ENCODE measurements around the gene SND1. TPM values are rescaled to one million over a fixed set of nuclear protein-coding genes. Genes with fewer than 3 reads are reported as not detected.

Gene SND1
- total RNA-seq, 5 donors from 2014 or later (not counting 1 experiment from before 2014, with no cell fraction given), result 137 to 187 (median 154) TPM

- 92% methylated on average over 1 of the region's 1 CpG for WGBS (ENCODE audit: insufficient coverage)
- Histone ChIP-seq H3K27ac (ENCODE audit: low read length) (no peak overlapping the region), H3K36me3 (ENCODE audit: control insufficient read depth in 2 of 2, extremely low read depth in 1 of 2, insufficient read depth in 1 of 2, low read length in 1 of 2) (no peaks in the 10 kb centered on the region), H3K4me1 (ENCODE audit: control insufficient read depth in 1 of 2, extremely low read depth in 1 of 2, insufficient read depth in 2 of 2, low read length in 2 of 2) (peaks cover 0 to 6% of the 10 kb centered on the region in 2 experiments), H3K9me3 (no peaks in the 10 kb centered on the region), H3K27me3 (replicated peaks in 1 of 2; ENCODE audit: control insufficient read depth in 2 of 2, extremely low read depth in 1 of 2, insufficient read depth in 2 of 2, low read length in 1 of 2) (no peaks in the 10 kb centered on the region), H3K4me3 (ENCODE audit: control insufficient read depth in 1 of 2, extremely low read depth in 1 of 2, low read length in 1 of 2) (no peak overlapping the region)
- H3K9me3 Mint-ChIP-seq, result no peaks in the 10 kb centered on the region
- H3K27me3 Mint-ChIP-seq, result no peaks in the 10 kb centered on the region
- H3K36me3 Mint-ChIP-seq, result peaks cover 20% of the 10 kb centered on the region
- ChIA-PET CTCF (no interaction called here), POLR2A (no interaction called here)
- peaks cover 66 to 78% (median 73%) of the 10 kb centered on the region in 3 donors for H3K4me1 Mint-ChIP-seq
- DNase-seq, result no peak
- ATAC-seq (replicated peaks in 1 of 4), result no peak
- no peak overlapping the region for H3K27ac Mint-ChIP-seq
- H3K4me3 Mint-ChIP-seq, result no peak overlapping the region
These were observed 100.8 kb downstream of the SND1 start for GRCh38 chr7:127752829-127753228.

DNA sequence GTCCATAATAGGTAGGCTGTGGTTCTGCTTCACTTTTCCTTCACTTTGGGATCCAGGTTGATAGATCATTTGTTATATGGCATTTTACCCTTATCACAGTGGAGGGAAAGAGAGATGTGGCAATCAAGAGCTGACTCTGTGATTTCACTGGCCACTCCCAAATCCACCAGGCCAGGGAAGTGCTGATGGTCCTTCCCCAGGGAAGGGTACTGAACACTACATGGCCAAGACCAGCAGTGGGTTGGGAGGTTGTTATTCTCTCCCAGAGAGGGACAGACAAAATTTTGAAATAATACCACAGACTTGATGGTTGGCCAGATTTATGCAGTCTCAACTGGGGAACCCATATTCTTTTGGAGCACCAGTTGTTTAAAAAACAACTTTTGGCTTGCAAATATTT is 102.5 kb downstream of the SND1 start:
- H3K4me3 Mint-ChIP-seq, result no peak overlapping the region
- peaks cover 71 to 81% (median 76%) of the 10 kb centered on the region in 3 donors for H3K4me1 Mint-ChIP-seq
- H3K4me1 ChIP-seq (ENCODE audit: control insufficient read depth in 1 of 2, extremely low read depth in 1 of 2, insufficient read depth in 2 of 2, low read length in 2 of 2), result peaks cover 0 to 6% of the 10 kb centered on the region in 2 experiments
- H3K36me3 ChIP-seq (ENCODE audit: control insufficient read depth in 2 of 2, extremely low read depth in 1 of 2, insufficient read depth in 1 of 2, low read length in 1 of 2), result no peaks in the 10 kb centered on the region
- no peaks in the 10 kb centered on the region for H3K9me3 Mint-ChIP-seq
- DNase-seq (no peak), ATAC-seq (replicated peaks in 1 of 4) (no peak)
- H3K4me3 ChIP-seq (ENCODE audit: control insufficient read depth in 1 of 2, extremely low read depth in 1 of 2, low read length in 1 of 2), result no peak overlapping the region
- H3K36me3 Mint-ChIP-seq, result peaks cover 9% of the 10 kb centered on the region
- no peaks in the 10 kb centered on the region for H3K27me3 Mint-ChIP-seq
- H3K27ac ChIP-seq (ENCODE audit: low read length), result no peak overlapping the region
- no peak overlapping the region for H3K27ac Mint-ChIP-seq
- POLR2A ChIA-PET, result no interaction called here
- CTCF ChIA-PET, result no interaction called here
- H3K9me3 ChIP-seq, result no peaks in the 10 kb centered on the region
- H3K27me3 ChIP-seq (replicated peaks in 1 of 2; ENCODE audit: control insufficient read depth in 2 of 2, extremely low read depth in 1 of 2, insufficient read depth in 2 of 2, low read length in 1 of 2), result no peaks in the 10 kb centered on the region

DNA sequence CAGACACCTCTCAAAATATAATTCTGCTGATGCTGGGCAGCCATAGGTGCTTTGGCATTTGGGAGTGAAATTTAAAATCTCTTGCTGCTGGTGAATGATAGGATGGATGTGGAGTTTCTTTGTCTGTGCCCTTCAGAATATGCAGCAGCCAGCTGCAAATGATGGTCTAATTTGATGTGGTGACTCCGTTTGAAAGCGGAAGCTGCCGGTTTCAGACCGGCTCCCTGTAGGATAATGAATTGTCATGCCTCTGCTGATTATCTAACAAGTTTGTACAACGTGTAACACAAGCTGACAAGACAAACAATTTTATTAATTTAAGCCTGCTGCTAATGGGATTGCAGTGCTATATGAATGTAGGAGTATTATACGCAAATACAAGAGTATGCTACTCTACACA is 103.5 kb downstream of the SND1 start:
- peaks cover 0 to 12% of the 10 kb centered on the region in 2 experiments for H3K4me1 ChIP-seq (ENCODE audit: control insufficient read depth in 1 of 2, extremely low read depth in 1 of 2, insufficient read depth in 2 of 2, low read length in 2 of 2)
- Mint-ChIP-seq H3K36me3 (peaks cover 11% of the 10 kb centered on the region), H3K27ac (no peak overlapping the region), H3K4me1 (peaks cover 74 to 85% (median 78%) of the 10 kb centered on the region in 3 donors), H3K9me3 (no peaks in the 10 kb centered on the region), H3K27me3 (no peaks in the 10 kb centered on the region), H3K4me3 (no peak overlapping the region)
- H3K36me3 ChIP-seq (ENCODE audit: control insufficient read depth in 2 of 2, extremely low read depth in 1 of 2, insufficient read depth in 1 of 2, low read length in 1 of 2), result no peaks in the 10 kb centered on the region
- ATAC-seq (replicated peaks in 1 of 4) (no peak), DNase-seq (no peak)
- no peak overlapping the region for H3K4me3 ChIP-seq (ENCODE audit: control insufficient read depth in 1 of 2, extremely low read depth in 1 of 2, low read length in 1 of 2)
- no peaks in the 10 kb centered on the region for H3K27me3 ChIP-seq (replicated peaks in 1 of 2; ENCODE audit: control insufficient read depth in 2 of 2, extremely low read depth in 1 of 2, insufficient read depth in 2 of 2, low read length in 1 of 2)
- H3K27ac ChIP-seq (ENCODE audit: low read length), result no peak overlapping the region
- H3K9me3 ChIP-seq, result no peaks in the 10 kb centered on the region
- WGBS (ENCODE audit: insufficient coverage), result 100% methylated on average over 2 of the region's 6 CpGs
- CTCF ChIA-PET, result interaction anchor here in 1 of 2 donors (0.7 kb wide), 1 partner anchor 23 kb away, joined by 4 read pairs; no protein-coding TSS in a partner anchor
- POLR2A ChIA-PET, result no interaction called here

GRCh38 chr7:127755965-127756364 is 104.0 kb downstream of the SND1 start:
- no peaks in the 10 kb centered on the region for H3K27me3 ChIP-seq (replicated peaks in 1 of 2; ENCODE audit: control insufficient read depth in 2 of 2, extremely low read depth in 1 of 2, insufficient read depth in 2 of 2, low read length in 1 of 2)
- POLR2A ChIA-PET, result no interaction called here
- H3K27ac ChIP-seq (ENCODE audit: low read length), result no peak overlapping the region
- Mint-ChIP-seq H3K27me3 (no peaks in the 10 kb centered on the region), H3K27ac (no peak overlapping the region), H3K9me3 (no peaks in the 10 kb centered on the region), H3K4me3 (no peak overlapping the region), H3K36me3 (peaks cover 11% of the 10 kb centered on the region), H3K4me1 (peaks cover 75 to 85% (median 79%) of the 10 kb centered on the region in 3 donors)
- H3K4me1 ChIP-seq (ENCODE audit: control insufficient read depth in 1 of 2, extremely low read depth in 1 of 2, insufficient read depth in 2 of 2, low read length in 2 of 2), result peaks cover 0 to 14% of the 10 kb centered on the region in 2 experiments
- ATAC-seq (replicated peaks in 1 of 4), result no peak
- H3K9me3 ChIP-seq, result no peaks in the 10 kb centered on the region
- no peaks in the 10 kb centered on the region for H3K36me3 ChIP-seq (ENCODE audit: control insufficient read depth in 2 of 2, extremely low read depth in 1 of 2, insufficient read depth in 1 of 2, low read length in 1 of 2)
- CTCF ChIA-PET, result interaction anchor here in 1 of 2 donors (0.7 kb wide), 1 partner anchor 23 kb away, joined by 4 read pairs; no protein-coding TSS in a partner anchor
- DNase-seq, result no peak
- no peak overlapping the region for H3K4me3 ChIP-seq (ENCODE audit: control insufficient read depth in 1 of 2, extremely low read depth in 1 of 2, low read length in 1 of 2)
- WGBS (ENCODE audit: insufficient coverage), result 90% methylated on average over 1 of the region's 2 CpGs

- H3K4me3 ChIP-seq (ENCODE audit: control insufficient read depth in 1 of 2, extremely low read depth in 1 of 2, low read length in 1 of 2), result no peak overlapping the region
- CTCF ChIA-PET, result no interaction called here
- no peak overlapping the region for H3K27ac Mint-ChIP-seq
- no peak overlapping the region for H3K4me3 Mint-ChIP-seq
- no peaks in the 10 kb centered on the region for H3K9me3 ChIP-seq
- H3K27me3 Mint-ChIP-seq, result no peaks in the 10 kb centered on the region
- no peaks in the 10 kb centered on the region for H3K27me3 ChIP-seq (replicated peaks in 1 of 2; ENCODE audit: control insufficient read depth in 2 of 2, extremely low read depth in 1 of 2, insufficient read depth in 2 of 2, low read length in 1 of 2)
- ATAC-seq (replicated peaks in 1 of 4) (no peak), DNase-seq (no peak)
- H3K4me1 ChIP-seq (ENCODE audit: control insufficient read depth in 1 of 2, extremely low read depth in 1 of 2, insufficient read depth in 2 of 2, low read length in 2 of 2), result peaks cover 0 to 8% of the 10 kb centered on the region in 2 experiments
- no peak overlapping the region for H3K27ac ChIP-seq (ENCODE audit: low read length)
- H3K4me1 Mint-ChIP-seq, result peaks cover 72 to 88% (median 77%) of the 10 kb centered on the region in 3 donors
- H3K9me3 Mint-ChIP-seq, result no peaks in the 10 kb centered on the region
- POLR2A ChIA-PET, result interaction anchor here in 1 of 2 donors (0.7 kb wide), 1 partner anchor 46 kb away, joined by 3 read pairs; no protein-coding TSS in a partner anchor
- peaks cover 11% of the 10 kb centered on the region for H3K36me3 Mint-ChIP-seq
- H3K36me3 ChIP-seq (ENCODE audit: control insufficient read depth in 2 of 2, extremely low read depth in 1 of 2, insufficient read depth in 1 of 2, low read length in 1 of 2), result no peaks in the 10 kb centered on the region
- no CpG with 5 or more reads among the region's 1 CpG for WGBS (ENCODE audit: insufficient coverage)
These were observed 106.1 kb downstream of the SND1 start for GRCh38 chr7:127758105-127758504.

- H3K36me3 ChIP-seq (ENCODE audit: control insufficient read depth in 2 of 2, extremely low read depth in 1 of 2, insufficient read depth in 1 of 2, low read length in 1 of 2), result no peaks in the 10 kb centered on the region
- Mint-ChIP-seq H3K4me3 (no peak overlapping the region), H3K4me1 (peaks cover 65 to 80% (median 74%) of the 10 kb centered on the region in 3 donors), H3K9me3 (no peaks in the 10 kb centered on the region), H3K27ac (no peak overlapping the region), H3K36me3 (peaks cover 11% of the 10 kb centered on the region), H3K27me3 (no peaks in the 10 kb centered on the region)
- H3K27me3 ChIP-seq (replicated peaks in 1 of 2; ENCODE audit: control insufficient read depth in 2 of 2, extremely low read depth in 1 of 2, insufficient read depth in 2 of 2, low read length in 1 of 2), result no peaks in the 10 kb centered on the region
- 93% methylated on average over 3 of the region's 6 CpGs for WGBS (ENCODE audit: insufficient coverage)
- no peaks in the 10 kb centered on the region for H3K9me3 ChIP-seq
- peaks cover 0 to 8% of the 10 kb centered on the region in 2 experiments for H3K4me1 ChIP-seq (ENCODE audit: control insufficient read depth in 1 of 2, extremely low read depth in 1 of 2, insufficient read depth in 2 of 2, low read length in 2 of 2)
- no peak overlapping the region for H3K27ac ChIP-seq (ENCODE audit: low read length)
- ATAC-seq (replicated peaks in 1 of 4) (no peak), DNase-seq (no peak)
- H3K4me3 ChIP-seq (ENCODE audit: control insufficient read depth in 1 of 2, extremely low read depth in 1 of 2, low read length in 1 of 2), result no peak overlapping the region
- ChIA-PET POLR2A (no interaction called here), CTCF (no interaction called here)
These were observed 106.9 kb downstream of the SND1 start for GRCh38 chr7:127758845-127759244.

- DNase-seq, result no peak
- H3K4me1 Mint-ChIP-seq, result peaks cover 55 to 76% (median 74%) of the 10 kb centered on the region in 3 donors
- H3K27ac ChIP-seq (ENCODE audit: low read length), result no peak overlapping the region
- ChIA-PET POLR2A (no interaction called here), CTCF (no interaction called here)
- no peaks in the 10 kb centered on the region for H3K27me3 ChIP-seq (replicated peaks in 1 of 2; ENCODE audit: control insufficient read depth in 2 of 2, extremely low read depth in 1 of 2, insufficient read depth in 2 of 2, low read length in 1 of 2)
- H3K27ac Mint-ChIP-seq, result no peak overlapping the region
- 93% methylated on average over 3 of the region's 5 CpGs for WGBS (ENCODE audit: insufficient coverage)
- ATAC-seq (replicated peaks in 1 of 4), result no peak
- no peaks in the 10 kb centered on the region for H3K27me3 Mint-ChIP-seq
- no peak overlapping the region for H3K4me3 ChIP-seq (ENCODE audit: control insufficient read depth in 1 of 2, extremely low read depth in 1 of 2, low read length in 1 of 2)
- peaks cover 0 to 8% of the 10 kb centered on the region in 2 experiments for H3K4me1 ChIP-seq (ENCODE audit: control insufficient read depth in 1 of 2, extremely low read depth in 1 of 2, insufficient read depth in 2 of 2, low read length in 2 of 2)
- no peaks in the 10 kb centered on the region for H3K9me3 Mint-ChIP-seq
- no peaks in the 10 kb centered on the region for H3K9me3 ChIP-seq
- H3K36me3 ChIP-seq (ENCODE audit: control insufficient read depth in 2 of 2, extremely low read depth in 1 of 2, insufficient read depth in 1 of 2, low read length in 1 of 2), result no peaks in the 10 kb centered on the region
- no peak overlapping the region for H3K4me3 Mint-ChIP-seq
- H3K36me3 Mint-ChIP-seq, result peaks cover 16% of the 10 kb centered on the region
These were observed 108.0 kb downstream of the SND1 start for GRCh38 chr7:127759945-127760421.

Measured in T-cell (primary cell).